Keratinocyte (primary cell): Measurements from ENCODE around the gene BRD3OS. TPM values are rescaled to one million over a fixed set of nuclear protein-coding genes. Genes with fewer than 3 reads are reported as not detected.

Source experiments
- DNase-seq: peaks from one replicate; pipeline ENCODE4 v3.0.0-alpha.2; 2011; ENCODE audit warnings: low read depth, missing footprints, low spot score
- FAIRE-seq: peaks from 2 replicates; lab custom pipeline; 2011; peaks lifted over from hg19 to GRCh38; lab: Jason Lieb, UNC
- H2AFZ ChIP-seq: 2 replicates; pipeline ENCODE4 v1.6.0; 2012; ENCODE audit warnings: low read length, control low read depth, inconsistent platforms; ENCODE audit not compliant: control insufficient read depth
- H3K27ac ChIP-seq: 2 replicates; pipeline ENCODE4 v1.5.1; 2011; ENCODE audit warnings: low read length; ENCODE audit not compliant: control insufficient read depth, insufficient read depth
- H3K27me3 ChIP-seq: 3 replicates; pipeline ENCODE4 v1.6.0; 2011; ENCODE audit warnings: low read length; ENCODE audit not compliant: control insufficient read depth, insufficient read depth; ENCODE audit errors: extremely low read depth
- H3K36me3 ChIP-seq, 2 experiments: 2 replicates in 1 of 2; 3 replicates in 1 of 2; pipeline ENCODE4 v1.5.1; 2011; ENCODE audit warnings: low read length in 2 of 2, mild to moderate bottlenecking in 1 of 2; ENCODE audit not compliant: control insufficient read depth in 2 of 2, insufficient read depth in 2 of 2; ENCODE audit errors: extremely low read depth in 1 of 2
- H3K4me1 ChIP-seq: 3 replicates; pipeline ENCODE4 v1.5.1; 2011; ENCODE audit warnings: low read length; ENCODE audit not compliant: control insufficient read depth, insufficient read depth; ENCODE audit errors: extremely low read depth
- H3K4me2 ChIP-seq: 3 replicates; pipeline ENCODE4 v1.6.0; 2011; ENCODE audit warnings: low read depth, low read length; ENCODE audit not compliant: control insufficient read depth, insufficient read depth; ENCODE audit errors: extremely low read depth
- H3K4me3 ChIP-seq, 3 experiments: fragments of 200-600 bp in 1 of 3; sonication (generic) in 1 of 3; 2 replicates in 2 of 3; 3 replicates in 1 of 3; pipeline ENCODE4 v1.5.1; 2011 to 2016; ENCODE audit warnings: low read length in 3 of 3, mild to moderate bottlenecking in 3 of 3, control low read depth in 2 of 3, inconsistent platforms in 1 of 3, low read depth in 1 of 3, mixed read lengths in 1 of 3, mixed run types in 1 of 3, moderate library complexity in 1 of 3; ENCODE audit not compliant: control insufficient read depth in 2 of 3, insufficient read depth in 2 of 3; ENCODE audit errors: extremely low read depth in 1 of 3
- H3K79me2 ChIP-seq: 2 replicates; pipeline ENCODE4 v1.6.0; 2012; ENCODE audit warnings: low read length; ENCODE audit not compliant: control insufficient read depth, insufficient read depth
- H3K9ac ChIP-seq: 3 replicates; pipeline ENCODE4 v1.6.0; 2011; ENCODE audit warnings: low read length; ENCODE audit not compliant: control insufficient read depth, insufficient read depth; ENCODE audit errors: extremely low read depth
- H3K9me1 ChIP-seq: 3 replicates; pipeline ENCODE4 v1.6.0; 2011; ENCODE audit warnings: low read length; ENCODE audit not compliant: control insufficient read depth, insufficient read depth; ENCODE audit errors: extremely low read depth
- H3K9me3 ChIP-seq: 2 replicates; pipeline ENCODE4 v1.5.1; 2012; ENCODE audit warnings: low read depth, low read length; ENCODE audit not compliant: control insufficient read depth
- H4K20me1 ChIP-seq: 3 replicates; pipeline ENCODE4 v1.6.0; 2011; ENCODE audit warnings: low read length; ENCODE audit not compliant: control insufficient read depth, insufficient read depth; ENCODE audit errors: extremely low read depth
- CTCF ChIP-seq, 3 experiments: IDR thresholded peaks in 1 of 3; conservative IDR thresholded peaks in 1 of 3; optimal IDR thresholded peaks in 1 of 3; 2 replicates in 2 of 3; 3 replicates in 1 of 3; pipeline versions ENCODE3 to v1.5.1; 2011; ENCODE audit warnings: low read length in 3 of 3, mild to moderate bottlenecking in 3 of 3, moderate library complexity in 2 of 3, control low read depth in 1 of 3, inconsistent platforms in 1 of 3; ENCODE audit not compliant: insufficient read depth in 2 of 3; ENCODE audit errors: extremely low read depth in 1 of 3
- EZH2 ChIP-seq: IDR thresholded peaks from one replicate; pipeline ENCODE4 v1.6.1; 2012; ENCODE audit warnings: inconsistent platforms, mild to moderate bottlenecking, low read length, moderate library complexity
- dilution Hi-C: fragments of 300-500 bp; cut with MboI; formaldehyde crosslinking; loops from one replicate; pipeline ENCODE4 v1.7.0; 2020; ENCODE audit warnings: low sequenced_read_pairs; ENCODE audit not compliant: extremely low pct_ligation_motif_present
- polyA plus RNA-seq, 5 experiments: library from polyadenylated mRNA; depleted of rRNA in 3 of 5; stranded (reverse) in 3 of 5; stranded (forward) in 1 of 5; unstranded in 1 of 5; fragments of >200 nt; gene quantifications; 1 replicate in 1 of 5; 2 replicates in 3 of 5; 3 replicates in 1 of 5; pipeline versions ENCODE4 v1.2.1 to v1.2.3, GENCODE V29; 2011 to 2012; ENCODE audit warnings: missing spikeins in 2 of 5, low read depth in 1 of 5, low replicate concordance in 1 of 5

BRD3OS gene
- polyA plus RNA-seq, 1 donor (not counting 4 experiments of a cell fraction or from before 2014, with no cell fraction given): 8.5 TPM

- Histone ChIP-seq H3K4me2 (no peak overlapping the region), H3K27me3 (no peaks in the 10 kb centered on the region), H3K36me3 (peaks cover 6 to 11% of the 10 kb centered on the region in 2 experiments), H3K79me2 (no peaks in the 10 kb centered on the region), H3K4me1 (peaks cover 3% of the 10 kb centered on the region), H2AFZ (no peak overlapping the region), H4K20me1 (no peaks in the 10 kb centered on the region), H3K9ac (no peak overlapping the region), H3K9me3 (no peaks in the 10 kb centered on the region), H3K9me1 (no peaks in the 10 kb centered on the region), H3K4me3 (no peak overlapping the region), H3K27ac (no peak overlapping the region)
- TF ChIP-seq EZH2 (no peak), CTCF (optimal IDR thresholded peaks at IDR 0.05 in 1 of 3, IDR thresholded peaks at IDR 0.05 in 1 of 3, conservative IDR thresholded peaks at IDR 0.05 in 1 of 3; ENCODE audit: extremely low read depth in 1 of 3, insufficient read depth in 2 of 3, low read length in 3 of 3) (no peak)
- FAIRE-seq: no peak
- DNase-seq: no peak
- dilution Hi-C loops: no loop called here
These were observed 3.4 kb downstream of the BRD3OS start for GRCh38 chr9:134028575-134029247.

- Histone ChIP-seq H3K4me3 (no peak overlapping the region), H3K27ac (no peak overlapping the region), H3K4me1 (peaks cover 3% of the 10 kb centered on the region), H3K9me1 (no peaks in the 10 kb centered on the region), H3K27me3 (no peaks in the 10 kb centered on the region), H3K4me2 (no peak overlapping the region), H3K9ac (no peak overlapping the region), H3K9me3 (no peaks in the 10 kb centered on the region), H3K36me3 (peaks cover 6 to 15% of the 10 kb centered on the region in 2 experiments), H4K20me1 (no peaks in the 10 kb centered on the region), H3K79me2 (no peaks in the 10 kb centered on the region), H2AFZ (no peak overlapping the region)
- dilution Hi-C loops: no loop called here
- FAIRE-seq (no peak), DNase-seq (no peak)
- TF ChIP-seq CTCF (optimal IDR thresholded peaks at IDR 0.05 in 1 of 3, IDR thresholded peaks at IDR 0.05 in 1 of 3, conservative IDR thresholded peaks at IDR 0.05 in 1 of 3; ENCODE audit: extremely low read depth in 1 of 3, insufficient read depth in 2 of 3, low read length in 3 of 3): no peak
- no peak for TF ChIP-seq EZH2
These were observed 4.3 kb downstream of the BRD3OS start for GRCh38 chr9:134029248-134030226.
